ENCODE data around the gene MCM10.
"Not testable (repeated sequence)": the region's sequence is repeated elsewhere in the genome, so short reads cannot be mapped to it uniquely, and the experiment has no call there.

Gene MCM10

GRCh38 chr10:13222566-13222965, 61.2 kb downstream of the MCM10 start:
- DNase-seq = no peak

- no peak for DNase-seq
Measured at GRCh38 chr10:13223241-13223640, 61.9 kb downstream of the MCM10 start.

DNA sequence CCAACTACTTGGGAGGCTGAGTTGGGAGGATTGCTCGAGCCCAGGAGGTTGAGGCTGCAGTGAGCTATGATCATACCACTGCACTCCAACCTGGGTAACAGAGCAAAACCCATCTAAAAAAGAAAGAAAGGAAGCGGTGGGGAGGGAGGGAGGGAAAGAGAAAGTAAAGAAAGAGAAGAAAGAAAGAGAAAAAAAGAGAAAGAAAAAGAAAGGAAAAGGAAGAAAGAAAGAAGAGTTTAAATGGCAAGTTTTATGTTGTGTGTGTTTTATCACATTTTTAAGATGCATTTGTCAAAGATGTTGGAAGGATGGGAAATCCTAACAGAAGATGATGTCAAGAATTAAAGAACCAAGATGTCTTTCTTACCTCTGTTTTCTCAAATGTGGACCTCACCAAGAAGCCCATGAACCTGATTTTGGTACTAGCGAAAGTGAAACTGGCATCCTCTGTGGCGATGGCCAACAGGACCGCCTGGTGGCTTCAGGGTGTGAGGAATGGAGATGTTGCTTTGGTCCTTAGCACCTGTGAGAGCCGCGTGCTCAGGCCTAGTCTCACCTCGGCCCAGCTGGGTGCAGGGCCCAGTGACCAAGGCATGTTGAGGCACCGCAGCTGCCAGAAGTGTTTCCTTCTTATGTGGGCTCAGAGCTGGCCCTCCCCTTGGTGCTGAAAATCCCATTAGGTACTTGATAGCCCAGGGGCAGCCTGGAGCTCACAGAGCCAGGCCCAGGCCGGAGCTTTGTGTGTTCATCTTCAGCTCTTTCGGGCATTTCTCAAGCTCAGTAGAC, 63.0 kb downstream of the MCM10 start:
- no peak for DNase-seq

DNA sequence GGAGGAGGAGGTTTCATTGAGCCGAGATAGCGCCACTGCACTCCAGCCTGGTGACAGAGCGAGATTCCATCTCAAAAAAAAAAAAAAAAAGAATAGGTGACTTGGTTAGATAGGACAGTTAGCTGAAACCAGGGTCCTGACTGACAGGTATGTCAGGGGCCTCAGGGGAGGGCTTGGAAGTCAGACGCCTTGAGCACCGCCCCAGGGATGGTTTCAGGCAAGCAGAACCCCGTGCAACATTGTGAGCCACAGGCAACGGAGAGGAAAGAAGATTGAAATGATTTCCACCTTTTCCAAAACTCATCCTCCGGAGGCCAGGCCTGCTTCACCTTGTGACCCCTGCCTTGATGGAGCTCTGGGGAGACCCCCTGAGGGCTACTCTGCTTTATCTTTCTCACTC, 64.2 kb downstream of the MCM10 start:
- no peak for DNase-seq

GRCh38 chr10:13227031-13227430, 65.7 kb downstream of the MCM10 start:
- no peak for DNase-seq

GRCh38 chr10:13231190-13231589, 69.8 kb downstream of the MCM10 start:
- DNase-seq = no peak

DNA sequence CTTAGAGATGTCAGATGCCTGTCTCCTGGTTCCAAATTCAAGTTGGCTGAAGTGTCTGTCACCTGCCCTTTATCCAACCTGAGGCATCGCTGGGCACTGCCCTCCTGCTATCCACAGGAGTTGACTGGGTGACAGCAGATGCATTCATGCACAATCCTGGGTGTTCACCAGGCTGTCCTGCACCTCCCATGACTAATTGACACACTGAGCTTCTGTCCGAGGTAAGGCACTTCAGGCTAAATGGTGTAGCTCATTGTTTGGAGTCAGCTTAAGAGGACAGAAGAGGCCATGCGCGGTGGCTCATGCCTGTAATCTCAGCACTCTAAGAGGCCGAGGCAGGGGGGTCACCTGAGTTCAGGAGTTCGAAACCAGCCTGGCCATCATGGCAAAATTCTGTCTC, 70.5 kb downstream of the MCM10 start:
- no peak for DNase-seq

DNA sequence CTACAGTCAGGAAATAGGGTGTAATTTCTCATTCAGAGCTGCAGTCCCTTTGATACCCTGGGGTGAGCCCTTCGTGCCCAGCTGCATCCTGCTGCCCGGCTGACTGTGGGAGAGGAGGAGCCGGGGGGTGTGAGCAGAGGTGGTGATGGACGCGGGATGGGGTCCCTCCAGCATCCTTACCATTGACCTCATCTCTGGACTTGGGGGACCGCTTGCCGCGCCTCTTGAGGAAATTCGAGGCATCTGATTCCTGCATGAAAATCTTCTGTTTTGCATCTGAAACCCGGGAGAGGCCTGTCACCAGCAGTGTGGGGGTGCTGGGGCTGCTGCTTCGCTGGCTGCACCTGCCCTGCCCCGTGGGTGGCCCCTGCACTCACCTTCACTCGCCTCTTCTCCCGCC, 72.0 kb downstream of the MCM10 start:
- no peak for DNase-seq

DNA sequence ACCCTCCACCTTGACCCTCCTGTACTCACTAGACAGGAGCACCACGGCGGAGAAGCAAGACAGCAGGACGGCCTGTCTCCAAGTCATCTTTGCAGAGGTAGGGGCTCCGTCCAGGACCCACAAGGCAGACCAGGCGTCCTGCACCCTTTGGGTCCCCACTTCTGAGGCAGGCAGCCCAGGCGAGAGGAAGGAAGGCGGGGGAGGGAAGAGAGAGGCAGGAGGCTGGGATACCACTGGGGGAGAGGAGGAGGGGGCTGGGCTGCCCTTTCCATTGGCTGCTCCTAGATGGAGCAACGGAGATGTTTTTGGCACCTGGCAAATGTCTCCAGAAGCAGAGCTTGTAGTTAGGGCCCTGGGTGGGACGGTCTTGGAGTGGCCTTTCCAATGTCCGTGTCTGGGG, 72.8 kb downstream of the MCM10 start, which contains the start of gene UCMA:
Gene UCMA, minus strand, starts transcription at position 203 of the 400 bp plus-strand sequence. Its CDS starts 116 bp downstream, at position 87.
- no peak for DNase-seq

DNA sequence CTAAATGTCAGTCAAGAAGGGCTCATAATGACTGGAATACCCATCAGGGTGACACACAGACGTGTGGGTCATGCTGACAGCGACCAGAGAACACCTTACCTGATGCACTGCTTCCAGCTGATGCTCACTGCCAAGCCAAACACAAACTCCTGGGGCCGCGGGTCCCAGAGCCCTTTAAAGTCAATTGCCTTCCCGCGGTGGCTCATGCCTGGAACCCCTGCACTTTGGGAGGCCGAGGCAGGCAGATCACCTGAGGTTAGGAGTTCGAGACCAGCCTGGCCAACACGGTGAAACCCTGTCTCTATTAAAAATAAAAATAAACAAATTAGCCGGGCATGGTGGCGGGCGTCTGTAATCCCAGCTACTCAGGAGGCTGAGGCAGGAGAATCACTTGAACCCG, 73.4 kb downstream of the MCM10 start:
- DNase-seq = not testable (repeated sequence)

DNA sequence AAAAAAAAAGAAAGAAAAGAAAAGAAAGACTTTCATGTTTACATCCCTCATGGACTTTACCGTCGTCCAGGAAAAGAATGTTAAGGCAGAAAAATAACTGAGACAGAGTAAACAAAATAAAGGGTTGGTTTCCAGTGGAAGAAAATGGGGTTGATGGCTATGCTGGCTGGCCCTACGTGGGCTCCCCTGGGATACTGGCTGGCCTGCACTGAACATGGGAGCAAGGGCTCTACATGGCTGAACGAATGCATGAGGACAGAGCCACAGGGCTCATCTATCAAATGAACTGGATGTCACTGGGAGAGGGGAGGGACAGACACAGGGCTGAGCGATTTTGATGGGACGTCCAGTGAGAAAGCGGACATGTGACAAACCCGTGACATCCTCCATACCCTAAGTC, 75.3 kb downstream of the MCM10 start:
- no peak for DNase-seq

DNA sequence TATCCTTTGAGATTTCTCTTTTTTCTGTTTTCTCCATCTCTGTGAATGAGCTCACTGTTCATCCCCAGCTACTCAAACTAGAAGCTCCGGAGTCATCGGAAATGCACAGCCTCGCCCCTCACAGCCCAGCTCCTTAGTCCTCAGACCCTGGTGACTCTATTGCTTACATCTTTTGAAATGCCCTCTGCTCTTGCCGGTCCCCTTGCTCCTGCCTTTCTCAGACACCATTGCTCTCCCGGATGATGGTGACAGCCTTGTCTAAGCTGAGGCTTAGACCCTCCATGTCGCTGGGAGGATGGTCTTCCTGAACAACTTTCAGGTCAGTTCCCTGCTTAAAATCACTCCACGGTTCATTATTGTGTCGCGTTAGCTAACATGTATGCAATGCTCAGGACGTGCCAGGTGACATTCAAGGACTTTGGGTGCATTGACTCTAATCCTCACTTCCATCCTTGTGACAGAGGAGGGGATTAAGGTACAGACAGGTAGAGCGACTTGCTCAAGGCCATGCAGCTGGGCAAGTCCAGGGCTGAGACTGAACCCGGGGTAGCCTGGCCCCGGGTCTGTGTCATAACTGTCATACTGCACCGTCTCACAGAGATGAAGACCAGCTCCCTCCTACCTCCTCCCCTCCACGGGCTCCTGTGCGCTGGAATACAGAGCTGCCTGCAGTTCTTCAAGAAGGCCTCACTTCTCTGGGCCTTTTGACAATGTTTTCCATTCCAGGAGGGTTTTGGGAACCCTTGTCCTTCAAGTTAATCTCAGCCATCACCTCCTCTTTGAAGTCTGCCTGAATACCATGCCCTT, 77.1 kb downstream of the MCM10 start:
- DNase-seq = no peak

- no peak for DNase-seq
Measured at GRCh38 chr10:13239923-13240322, 78.6 kb downstream of the MCM10 start.

DNA sequence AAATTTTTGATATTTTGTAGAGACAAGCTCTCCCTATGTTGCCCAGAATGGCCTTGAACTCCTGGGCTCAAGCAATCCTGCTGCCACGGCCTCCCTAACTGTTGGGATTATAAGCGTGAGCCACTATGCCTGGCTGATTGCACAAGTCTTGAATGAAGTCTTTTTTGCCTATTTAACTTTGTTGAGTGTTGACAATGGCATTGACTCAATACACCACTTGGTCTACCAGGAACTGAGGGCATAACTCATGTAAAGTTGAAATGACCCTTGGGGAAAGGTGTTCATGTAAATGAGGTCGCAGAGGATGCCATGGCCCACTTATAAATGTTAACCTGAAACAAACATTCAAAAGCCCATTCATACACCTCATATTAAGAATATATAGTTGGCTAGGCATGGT, 80.3 kb downstream of the MCM10 start:
- DNase-seq = no peak

- not testable (repeated sequence) for DNase-seq
Measured at GRCh38 chr10:13242260-13242659, 80.9 kb downstream of the MCM10 start.

DNA sequence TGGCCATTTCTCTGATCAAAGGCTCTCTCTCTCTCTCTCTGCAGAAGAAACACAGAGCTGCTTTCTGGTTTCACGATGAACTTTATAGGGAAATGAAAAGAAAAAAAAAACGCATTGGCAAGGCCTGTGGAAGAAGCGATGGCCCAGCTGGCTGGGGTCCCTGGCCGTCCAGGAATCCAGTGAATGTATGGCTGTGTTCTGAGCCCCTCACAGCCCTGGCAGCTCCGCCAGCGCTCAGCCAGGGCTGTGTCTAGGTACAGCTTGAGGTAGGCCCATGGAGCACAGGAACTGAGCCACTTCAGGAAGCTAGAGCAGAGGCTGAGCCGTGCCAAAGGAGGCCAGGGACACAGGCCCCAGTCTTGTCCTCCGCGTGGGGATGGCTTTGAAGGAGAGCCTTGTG, 85.9 kb downstream of the MCM10 start:
- DNase-seq = no peak

- DNase-seq = no peak
Measured at GRCh38 chr10:13247784-13248183, 86.4 kb downstream of the MCM10 start.

DNA sequence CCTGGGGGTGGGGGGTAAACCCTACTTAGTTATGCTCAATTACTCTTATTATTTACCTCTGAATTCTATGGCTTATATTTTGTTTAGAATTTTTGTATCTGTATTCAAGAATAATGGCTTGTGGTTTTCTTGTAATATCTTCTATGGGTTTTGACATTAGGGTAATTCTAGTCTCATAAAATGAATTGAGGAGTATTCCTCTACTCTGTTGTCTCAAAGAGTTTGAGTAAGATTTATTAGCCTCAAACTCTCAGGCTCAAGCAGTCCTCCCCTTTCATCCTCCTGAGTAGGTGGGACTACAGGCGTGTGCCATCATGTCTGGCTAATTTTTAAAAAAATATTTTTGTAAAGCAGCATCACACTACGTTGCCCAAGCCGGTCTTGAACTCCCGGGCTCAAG, 92.4 kb downstream of the MCM10 start:
- DNase-seq = no peak

- DNase-seq = no peak
Measured at GRCh38 chr10:13256627-13257026, 95.3 kb downstream of the MCM10 start.

DNA sequence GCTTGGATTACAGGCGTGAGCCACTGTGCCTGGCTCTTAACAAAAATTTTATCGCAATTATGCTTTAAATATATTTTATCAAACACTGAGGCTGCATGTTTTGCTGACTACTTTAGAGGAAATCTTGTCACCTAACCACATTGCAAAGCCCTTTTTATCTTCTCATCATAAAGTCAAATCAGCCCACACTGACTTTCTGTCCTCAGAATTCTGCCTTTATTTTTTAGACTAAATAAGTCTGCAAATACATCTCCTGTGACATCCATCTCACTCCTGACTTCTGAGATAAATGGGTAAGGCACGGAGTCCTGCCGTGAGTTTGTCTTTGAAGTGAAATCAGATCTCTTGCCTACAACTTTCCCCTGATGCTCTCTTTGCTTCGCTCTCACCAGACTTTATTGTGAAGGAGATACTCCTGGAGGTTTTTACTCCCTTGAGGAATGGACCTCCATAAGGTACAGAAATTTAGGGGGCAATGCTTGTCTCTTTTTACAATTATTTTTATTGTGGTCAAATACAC, 96.3 kb downstream of the MCM10 start:
- DNase-seq = no peak

Measured in EL (cell line).